ENCODE results near the gene OTULINL. TPM values are rescaled to one million over a fixed set of nuclear protein-coding genes. Genes with fewer than 3 reads are reported as not detected.

Gene OTULINL
- polyA plus RNA-seq, 3 donors = 56.8 to 107 (median 92.9) TPM

GRCh38 chr5:14556015-14556414 lies 25.6 kb upstream of the OTULINL start:
- H3K4me1 Mint-ChIP-seq = peaks cover 50% of the 10 kb centered on the region
- H2AFZ ChIP-seq (ENCODE audit: insufficient read depth, low read depth, low read length, poor library complexity, severe bottlenecking) = no peak overlapping the region
- no peak overlapping the region for H3K9ac ChIP-seq (ENCODE audit: insufficient read depth, low read length, poor library complexity, severe bottlenecking)
- H3K27me3 ChIP-seq (ENCODE audit: control insufficient read depth in 2 of 2, insufficient read depth in 2 of 2, low read length in 2 of 2) = no peaks in the 10 kb centered on the region
- H3K4me3 Mint-ChIP-seq = no peak overlapping the region
- no peaks in the 10 kb centered on the region for H3K79me2 ChIP-seq (ENCODE audit: insufficient read depth, low read length)
- no peak overlapping the region for H3K27ac ChIP-seq (ENCODE audit: low read depth in 1 of 2, low read length in 2 of 2)
- peaks cover 0 to 2% (median 0%) of the 10 kb centered on the region in 7 donors for H3K9me3 Mint-ChIP-seq
- intact Hi-C loops (cut with micrococcal nuclease) = no loop called here
- H3K4me3 ChIP-seq (replicated peaks in 1 of 3; ENCODE audit: low read depth in 2 of 3, low read length in 3 of 3) = no peak overlapping the region
- WGBS (ENCODE audit: insufficient coverage) = no CpG with 5 or more reads among the region's 2 CpGs
- peaks cover 0 to 6% of the 10 kb centered on the region in 2 donors for H3K36me3 Mint-ChIP-seq
- DNase-seq = no peak
- H3K36me3 ChIP-seq (replicated peaks in 1 of 2; ENCODE audit: control insufficient read depth in 1 of 2, insufficient read depth in 2 of 2, low read length in 2 of 2) = no peaks in the 10 kb centered on the region
- no peak overlapping the region for H3K27ac Mint-ChIP-seq
- peaks cover 61 to 64% of the 10 kb centered on the region in 2 donors for H3K4me1 ChIP-seq (ENCODE audit: control insufficient read depth in 1 of 2, insufficient read depth in 2 of 2, low read length in 2 of 2)
- no peaks in the 10 kb centered on the region for H3K27me3 Mint-ChIP-seq (ENCODE audit: low read depth in 3 of 3)
- TF ChIP-seq CTCF (IDR thresholded peaks at IDR 0.05) = no peak
- H3K9me3 ChIP-seq (replicated peaks in 1 of 2; ENCODE audit: control insufficient read depth in 1 of 2, insufficient read depth in 1 of 2, low read length in 2 of 2) = no peaks in the 10 kb centered on the region
- no peaks in the 10 kb centered on the region for H4K20me1 ChIP-seq (ENCODE audit: insufficient read depth, low read length)
- no peak overlapping the region for H3K4me2 ChIP-seq (replicated peaks; ENCODE audit: extremely low read depth, low read length, poor library complexity, severe bottlenecking)

GRCh38 chr5:14557203-14557770 lies 24.3 kb upstream of the OTULINL start:
- Histone ChIP-seq H3K9me3 (replicated peaks in 1 of 2; ENCODE audit: control insufficient read depth in 1 of 2, insufficient read depth in 1 of 2, low read length in 2 of 2) (no peaks in the 10 kb centered on the region), H3K4me3 (replicated peaks in 1 of 3; ENCODE audit: low read depth in 2 of 3, low read length in 3 of 3) (peak overlapping the region in 1 of 3 experiments; percentile 6), H3K27me3 (ENCODE audit: control insufficient read depth in 2 of 2, insufficient read depth in 2 of 2, low read length in 2 of 2) (no peaks in the 10 kb centered on the region), H3K4me1 (ENCODE audit: control insufficient read depth in 1 of 2, insufficient read depth in 2 of 2, low read length in 2 of 2) (peaks cover 48 to 55% of the 10 kb centered on the region in 2 donors), H3K4me2 (replicated peaks; ENCODE audit: extremely low read depth, low read length, poor library complexity, severe bottlenecking) (peak overlapping the region; percentile 14), H3K79me2 (ENCODE audit: insufficient read depth, low read length) (no peaks in the 10 kb centered on the region), H4K20me1 (ENCODE audit: insufficient read depth, low read length) (no peaks in the 10 kb centered on the region), H3K9ac (ENCODE audit: insufficient read depth, low read length, poor library complexity, severe bottlenecking) (no peak overlapping the region), H3K36me3 (replicated peaks in 1 of 2; ENCODE audit: control insufficient read depth in 1 of 2, insufficient read depth in 2 of 2, low read length in 2 of 2) (peaks cover 0 to 12% of the 10 kb centered on the region in 2 donors), H2AFZ (ENCODE audit: insufficient read depth, low read depth, low read length, poor library complexity, severe bottlenecking) (no peak overlapping the region), H3K27ac (ENCODE audit: low read depth in 1 of 2, low read length in 2 of 2) (peak overlapping the region in 1 of 2 donors; percentile 54)
- no peak for TF ChIP-seq CTCF (IDR thresholded peaks at IDR 0.05)
- H3K27me3 Mint-ChIP-seq (ENCODE audit: low read depth in 3 of 3) = no peaks in the 10 kb centered on the region
- H3K27ac Mint-ChIP-seq = peak overlapping the region in 6 of 7 donors; percentile 28 to 77 (median 64)
- peak overlapping the region in 1 of 2 donors; percentile 49 for H3K4me3 Mint-ChIP-seq
- intact Hi-C loops (cut with micrococcal nuclease) = no loop called here
- peaks cover 0 to 2% (median 0%) of the 10 kb centered on the region in 7 donors for H3K9me3 Mint-ChIP-seq
- WGBS (ENCODE audit: insufficient coverage) = 58% methylated on average over 6 of the region's 8 CpGs
- peaks cover 47% of the 10 kb centered on the region for H3K4me1 Mint-ChIP-seq
- DNase-seq = peak in 1 of 3 donors; percentile 15
- peaks cover 0 to 8% of the 10 kb centered on the region in 2 donors for H3K36me3 Mint-ChIP-seq

All from CD14-positive monocyte (primary cell).